Endodermal cell (in vitro differentiated cells): ENCODE results near the gene CDH2. TPM values are rescaled to one million over a fixed set of nuclear protein-coding genes. Genes with fewer than 3 reads are reported as not detected.

Experiments
- DNase-seq: peaks from one replicate; pipeline ENCODE4 v3.0.0-alpha.2; 2017
- H3K27ac ChIP-seq: 2 replicates; pipeline ENCODE4 v1.5.1; 2013; ENCODE audit warnings: mild to moderate bottlenecking, low read depth, low read length, moderate library complexity
- H3K27me3 ChIP-seq: 2 replicates; pipeline ENCODE4 v1.6.1; 2013; ENCODE audit warnings: mild to moderate bottlenecking, low read length, moderate library complexity; ENCODE audit not compliant: insufficient read depth, control insufficient read depth, poor library complexity, severe bottlenecking
- H3K36me3 ChIP-seq: 2 replicates; pipeline ENCODE4 v1.7.0; 2013; ENCODE audit warnings: mild to moderate bottlenecking, low read length, moderate library complexity; ENCODE audit not compliant: control insufficient read depth, insufficient read depth
- H3K4me1 ChIP-seq: one replicate; pipeline ENCODE4 v1.7.0; 2013; ENCODE audit warnings: low read length; ENCODE audit not compliant: control insufficient read depth, insufficient read depth
- H3K4me3 ChIP-seq: 2 replicates; pipeline ENCODE4 v1.5.1; 2013; ENCODE audit warnings: mild to moderate bottlenecking, low read length, moderate library complexity
- H3K9ac ChIP-seq: 2 replicates; pipeline ENCODE4 v1.6.1; 2013; ENCODE audit warnings: mild to moderate bottlenecking, low read length, moderate library complexity; ENCODE audit not compliant: poor library complexity, severe bottlenecking; ENCODE audit errors: extremely low read depth
- H3K9me3 ChIP-seq: 2 replicates; pipeline ENCODE4 v1.6.1; 2013; ENCODE audit warnings: mild to moderate bottlenecking, low read length, moderate library complexity; ENCODE audit not compliant: control insufficient read depth
- H3K27ac Mint-ChIP-seq: 2 replicates; pipeline ENCODE4 v1.8.0; 2020; ENCODE audit warnings: mixed read lengths
- H3K27me3 Mint-ChIP-seq: 2 replicates; pipeline ENCODE4 v1.8.0; 2021; ENCODE audit warnings: mild to moderate bottlenecking, mixed read lengths; ENCODE audit not compliant: insufficient read depth
- H3K36me3 Mint-ChIP-seq: 2 replicates; pipeline ENCODE4 v1.8.0; 2020; ENCODE audit warnings: low read depth, mixed read lengths
- H3K4me1 Mint-ChIP-seq: 2 replicates; pipeline ENCODE4 v1.8.0; 2020; ENCODE audit warnings: mixed read lengths
- H3K4me3 Mint-ChIP-seq: 2 replicates; pipeline ENCODE4 v1.8.0; 2020; ENCODE audit warnings: mild to moderate bottlenecking, moderate library complexity, mixed read lengths
- H3K9me3 Mint-ChIP-seq: 2 replicates; pipeline ENCODE4 v1.8.0; 2020; ENCODE audit warnings: mild to moderate bottlenecking, mixed read lengths
- CTCF ChIP-seq: fragments of 200-600 bp; sonication (generic); conservative IDR thresholded peaks from 2 replicates; pipeline ENCODE4 v1.5.0; 2021; ENCODE audit warnings: antibody characterized with exemption, mild to moderate bottlenecking
- WGBS, 2 experiments: methylation state at CpG; one replicate each; pipeline versions ENCODE4 v1.1.5 to v1.1.7; 2013; ENCODE audit warnings: missing lambda C conversion rate in 2 of 2, mixed read lengths in 1 of 2; ENCODE audit not compliant: insufficient coverage in 1 of 2, insufficient read length in 1 of 2; 5-methylcytosine and 5-hydroxymethylcytosine counted together
- total RNA-seq, 2 donors: library from RNA; stranded (reverse); fragmentation: NEBNext Ultra II Directional in 1 of 2; extraction: Animal tissue kit (Norgen Biotek cat#: 25700) in 1 of 2; gene quantifications; 2 replicates in 1 of 2; 3 replicates in 1 of 2; pipeline ENCODE4 v1.2.1, GENCODE V29; 2021

The CDH2 gene
- total RNA-seq, 2 donors from 2014 or later = 486 to 572 TPM

GRCh38 chr18:28120828-28121515 lies 56.0 kb downstream of the CDH2 start:
- Mint-ChIP-seq H3K4me3 (no peak overlapping the region), H3K4me1 (peaks cover 70% of the 10 kb centered on the region), H3K9me3 (no peaks in the 10 kb centered on the region), H3K36me3 (peaks cover 16% of the 10 kb centered on the region), H3K27ac (peak overlapping the region; percentile 18), H3K27me3 (no peaks in the 10 kb centered on the region)
- DNase-seq = no peak
- Histone ChIP-seq H3K9ac (no peak overlapping the region), H3K27ac (no peak overlapping the region), H3K9me3 (no peaks in the 10 kb centered on the region), H3K4me3 (no peak overlapping the region), H3K36me3 (peaks cover 90% of the 10 kb centered on the region), H3K27me3 (no peaks in the 10 kb centered on the region), H3K4me1 (peaks cover 43% of the 10 kb centered on the region)
- TF ChIP-seq CTCF = no peak
- 90 to 99% methylated on average over 2 of the region's 2 CpGs for WGBS, 2 experiments

- Histone ChIP-seq H3K9me3 (no peaks in the 10 kb centered on the region), H3K27me3 (no peaks in the 10 kb centered on the region), H3K4me1 (peaks cover 53% of the 10 kb centered on the region), H3K36me3 (peaks cover 80% of the 10 kb centered on the region), H3K4me3 (peak overlapping the region; percentile 7), H3K27ac (no peak overlapping the region), H3K9ac (no peak overlapping the region)
- Mint-ChIP-seq H3K4me3 (no peak overlapping the region), H3K27ac (no peak overlapping the region), H3K9me3 (no peaks in the 10 kb centered on the region), H3K36me3 (peaks cover 19% of the 10 kb centered on the region), H3K27me3 (no peaks in the 10 kb centered on the region), H3K4me1 (peaks cover 85% of the 10 kb centered on the region)
- WGBS, 2 experiments = 100% methylated on average over 1 of the region's 1 CpG; no CpG with 5 or more reads in 1 of the 2 experiments
- DNase-seq = no peak
- TF ChIP-seq CTCF = no peak
Measured at GRCh38 chr18:28116461-28116860, 60.5 kb downstream of the CDH2 start.

GRCh38 chr18:28115149-28115550 lies 61.8 kb downstream of the CDH2 start:
- H3K4me1 ChIP-seq = peaks cover 66% of the 10 kb centered on the region
- peak overlapping the region; percentile 88 for H3K27ac Mint-ChIP-seq

More at GRCh38 chr18:28115149-28115550, 61.8 kb downstream of the CDH2 start:
- Histone ChIP-seq H3K27me3 (no peaks in the 10 kb centered on the region), H3K9ac (no peak overlapping the region), H3K9me3 (no peaks in the 10 kb centered on the region), H3K36me3 (peaks cover 81% of the 10 kb centered on the region), H3K27ac (peak overlapping the region; percentile 79), H3K4me3 (no peak overlapping the region)
- no peaks in the 10 kb centered on the region for H3K9me3 Mint-ChIP-seq
- DNase-seq = peak; percentile 69
- WGBS, 2 experiments = 62 to 72% methylated on average over 2 of the region's 2 CpGs
- H3K4me1 Mint-ChIP-seq = peaks cover 88% of the 10 kb centered on the region
- no peak overlapping the region for H3K4me3 Mint-ChIP-seq
- H3K27me3 Mint-ChIP-seq = no peaks in the 10 kb centered on the region
- peaks cover 26% of the 10 kb centered on the region for H3K36me3 Mint-ChIP-seq
- no peak for TF ChIP-seq CTCF
